OCI-LY7 (cell line): ENCODE results near the gene IL1A. TPM values are rescaled to one million over a fixed set of nuclear protein-coding genes. Genes with fewer than 3 reads are reported as not detected.

Experiments used
- BruUV-seq: library from RNA; stranded (reverse); fragments of 400-500 nt; replicated peaks from 2 replicates; lab custom pipeline; 2021; lab: Mats Ljungman, UMichigan
- CTCF ChIA-PET: fragments of 300-600 bp; sonication (Branson Sonifier 250); formaldehyde crosslinking; loops from one replicate; lab custom pipeline; 2022; ENCODE audit warnings: antibody characterized with exemption; ENCODE audit not compliant: unreplicated experiment; lab: Charles Lee
- POLR2A ChIA-PET: fragments of 300-600 bp; sonication (Branson Sonifier 250); formaldehyde crosslinking; loops from one replicate; lab custom pipeline; 2022; ENCODE audit warnings: antibody characterized with exemption; lab: Charles Lee
- DNase-seq: peaks from one replicate; pipeline ENCODE4 v3.0.0-alpha.2; 2015; ENCODE audit warnings: low spot score
- H2AFZ ChIP-seq: fragments of 200-600 bp; sonication (generic), shearing (Covaris generic); 2 replicates; pipeline ENCODE4 v1.6.1; 2014; ENCODE audit warnings: mild to moderate bottlenecking, antibody characterized with exemption, low read length, moderate library complexity
- H3K27ac ChIP-seq: fragments of 200-600 bp; sonication (generic); 2 replicates; pipeline ENCODE4 v1.5.1; 2014; ENCODE audit warnings: mixed run types, low read depth, mild to moderate bottlenecking, moderate library complexity, low read length, inconsistent platforms; ENCODE audit not compliant: poor library complexity, severe bottlenecking
- H3K36me3 ChIP-seq: fragments of 200-600 bp; sonication (generic); 2 replicates; pipeline ENCODE4 v1.6.1; 2014; ENCODE audit warnings: mild to moderate bottlenecking, antibody characterized with exemption, low read length, moderate library complexity, mixed read lengths; ENCODE audit not compliant: insufficient read depth
- H3K4me1 ChIP-seq: fragments of 200-600 bp; sonication (generic); 2 replicates; pipeline ENCODE4 v1.5.1; 2014; ENCODE audit warnings: mild to moderate bottlenecking, low read length; ENCODE audit not compliant: insufficient read depth, poor library complexity, severe bottlenecking
- H3K4me2 ChIP-seq: fragments of 200-600 bp; sonication (generic); 2 replicates; pipeline ENCODE4 v1.6.1; 2014; ENCODE audit warnings: mild to moderate bottlenecking, low read length
- H3K4me3 ChIP-seq: fragments of 200-600 bp; sonication (generic); 2 replicates; pipeline ENCODE4 v1.5.1; 2014; ENCODE audit warnings: mild to moderate bottlenecking, low read depth, low read length; ENCODE audit not compliant: poor library complexity, severe bottlenecking
- H3K79me2 ChIP-seq: fragments of 200-600 bp; sonication (generic); 2 replicates; pipeline ENCODE4 v1.6.1; 2016; ENCODE audit warnings: low read depth, mild to moderate bottlenecking, low read length, moderate library complexity, mixed read lengths; ENCODE audit not compliant: insufficient read depth
- H3K9me2 ChIP-seq: fragments of 200-600 bp; sonication (generic); 2 replicates; pipeline ENCODE4 v1.6.1; 2016; ENCODE audit warnings: mild to moderate bottlenecking, low read length, mixed read lengths; ENCODE audit not compliant: insufficient read depth
- H3K9me3 ChIP-seq: fragments of 200-600 bp; sonication (generic); 2 replicates; pipeline ENCODE4 v1.6.1; 2014; ENCODE audit warnings: mild to moderate bottlenecking, mixed run types, low read length, mixed read lengths
- H4K20me1 ChIP-seq: fragments of 200-600 bp; sonication (generic); 2 replicates; pipeline ENCODE4 v1.6.1; 2014; ENCODE audit warnings: mild to moderate bottlenecking, antibody characterized with exemption, low read length, moderate library complexity, mixed read lengths; ENCODE audit not compliant: insufficient read depth
- EZH2phosphoT487 ChIP-seq: fragments of 200-600 bp; sonication (generic); IDR thresholded peaks from 2 replicates; pipeline ENCODE4 v1.6.1; 2018; ENCODE audit warnings: low read depth, borderline replicate concordance, mild to moderate bottlenecking, mixed run types, antibody characterized with exemption, low read length, moderate library complexity, mixed read lengths
- intact Hi-C: fragments of 100-400 bp; cut with micrococcal nuclease; formaldehyde crosslinking; loops from one replicate; pipeline ENCODE4 v1.10.0; 2022; ENCODE audit not compliant: unreplicated experiment
- total RNA-seq, 2 experiments: library from RNA; depleted of rRNA in 1 of 2; stranded (reverse); fragments of >200 nt in 1 of 2; shearing (Covaris generic) in 1 of 2; gene quantifications; 2 replicates each; pipeline ENCODE4 v1.2.3, GENCODE V29; 2014 to 2022
- TF ChIP-seq, protein P1 (sequence below): fragments of 200-600 bp; sonication (generic); conservative IDR thresholded peaks from 2 replicates; pipeline ENCODE4 v1.5.1; 2014; ENCODE audit warnings: mild to moderate bottlenecking, antibody characterized with exemption, low read length, moderate library complexity, mixed read lengths

IL1A gene
- total RNA-seq, 2 experiments from 2014 or later: not detected

DNA sequence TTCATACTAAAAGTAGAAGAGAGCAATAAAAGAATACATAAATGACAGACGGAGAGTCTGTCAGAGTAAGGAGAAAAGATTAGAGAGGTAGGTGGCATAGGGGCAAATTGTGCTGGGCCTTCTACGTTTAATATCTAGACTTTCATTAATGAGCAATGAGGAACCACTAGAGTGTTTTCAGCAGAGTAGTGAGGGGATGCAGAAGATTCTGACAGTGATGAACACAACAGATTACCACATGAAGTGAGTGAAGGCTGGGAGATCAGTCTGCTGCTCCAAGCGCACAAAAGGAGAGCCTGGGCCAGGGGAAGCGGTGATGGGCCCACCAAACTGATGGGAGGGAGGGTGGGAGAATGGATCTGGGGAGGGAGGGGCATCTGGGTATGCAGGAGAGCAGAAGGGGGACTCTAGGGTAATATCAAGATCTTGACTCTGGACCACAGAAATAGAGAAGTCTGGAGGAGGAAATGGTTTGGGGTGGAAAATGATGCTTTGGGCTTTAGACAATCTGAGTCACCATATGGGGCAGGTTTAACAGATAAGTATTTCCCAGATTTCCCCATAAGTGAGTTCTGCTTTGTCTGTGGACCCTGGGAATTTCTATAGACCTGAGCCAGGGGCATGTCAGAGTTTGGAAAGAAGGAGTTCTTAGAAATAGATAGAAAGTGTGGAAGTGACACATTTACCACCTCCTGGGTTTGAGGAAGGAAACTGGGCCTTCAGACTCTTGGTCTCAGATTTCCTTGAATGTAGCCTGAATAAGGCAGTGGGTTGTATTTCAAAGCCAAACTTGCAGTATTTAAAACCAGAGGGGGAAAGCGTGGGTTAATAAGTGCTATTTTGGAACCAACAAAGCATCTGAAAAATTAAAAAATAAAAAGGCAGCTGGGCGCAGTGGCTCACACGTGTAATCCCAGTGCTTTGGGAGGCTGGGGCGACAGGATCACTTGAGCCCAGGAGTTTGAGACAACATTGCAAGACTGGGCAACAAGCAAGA is 15.0 kb upstream of the IL1A start:
- no peak overlapping the region for H3K27ac ChIP-seq
- no peak for TF ChIP-seq EZH2phosphoT487
- no peak for DNase-seq
- H2AFZ ChIP-seq: no peak overlapping the region
- H3K4me1 ChIP-seq: peaks cover 3% of the 10 kb centered on the region
- H3K9me3 ChIP-seq: no peaks in the 10 kb centered on the region
- H3K4me3 ChIP-seq: no peak overlapping the region
- intact Hi-C loops: no loop called here
- no peaks in the 10 kb centered on the region for H3K36me3 ChIP-seq
- BruUV-seq: no TSS peak
- H3K4me2 ChIP-seq: no peak overlapping the region
- H3K79me2 ChIP-seq: no peaks in the 10 kb centered on the region
- no peaks in the 10 kb centered on the region for H3K9me2 ChIP-seq
- ChIA-PET POLR2A (no interaction called here), CTCF (no interaction called here)
- H4K20me1 ChIP-seq: no peaks in the 10 kb centered on the region

DNA sequence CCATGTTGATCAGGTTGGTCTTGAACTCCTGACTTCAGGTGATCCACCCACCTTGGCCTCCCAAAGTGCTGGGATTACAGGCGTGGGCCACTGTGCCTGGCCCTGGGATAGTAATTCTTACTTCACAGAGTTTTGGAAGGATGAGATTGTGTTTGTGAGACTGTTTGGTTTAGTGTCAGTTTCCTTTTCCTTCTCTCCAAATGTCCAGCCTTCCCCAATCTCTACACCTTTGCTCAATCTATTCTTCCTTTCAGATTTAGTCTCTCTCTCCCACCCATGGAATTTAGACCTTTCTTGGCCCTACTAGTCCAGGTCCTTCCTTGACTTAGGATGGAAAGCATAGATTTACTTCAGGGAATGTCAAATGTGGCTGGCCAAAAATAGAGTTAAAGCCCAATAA is 12.2 kb upstream of the IL1A start:
- H3K4me1 ChIP-seq: peaks cover 14% of the 10 kb centered on the region
- POLR2A ChIA-PET: interaction anchor here (0.7 kb wide), 1 partner anchor 37 kb away, joined by 3 read pairs; no protein-coding TSS in a partner anchor
- H3K9me2 ChIP-seq: no peaks in the 10 kb centered on the region
- no peaks in the 10 kb centered on the region for H3K79me2 ChIP-seq
- no peaks in the 10 kb centered on the region for H3K36me3 ChIP-seq
- intact Hi-C loops: no loop called here
- H4K20me1 ChIP-seq: no peaks in the 10 kb centered on the region
- CTCF ChIA-PET: no interaction called here
- no peak overlapping the region for H3K4me2 ChIP-seq
- BruUV-seq: no TSS peak
- no peaks in the 10 kb centered on the region for H3K9me3 ChIP-seq
- no peak overlapping the region for H2AFZ ChIP-seq
- no peak for DNase-seq
- no peak overlapping the region for H3K27ac ChIP-seq
- TF ChIP-seq, protein P1, sequence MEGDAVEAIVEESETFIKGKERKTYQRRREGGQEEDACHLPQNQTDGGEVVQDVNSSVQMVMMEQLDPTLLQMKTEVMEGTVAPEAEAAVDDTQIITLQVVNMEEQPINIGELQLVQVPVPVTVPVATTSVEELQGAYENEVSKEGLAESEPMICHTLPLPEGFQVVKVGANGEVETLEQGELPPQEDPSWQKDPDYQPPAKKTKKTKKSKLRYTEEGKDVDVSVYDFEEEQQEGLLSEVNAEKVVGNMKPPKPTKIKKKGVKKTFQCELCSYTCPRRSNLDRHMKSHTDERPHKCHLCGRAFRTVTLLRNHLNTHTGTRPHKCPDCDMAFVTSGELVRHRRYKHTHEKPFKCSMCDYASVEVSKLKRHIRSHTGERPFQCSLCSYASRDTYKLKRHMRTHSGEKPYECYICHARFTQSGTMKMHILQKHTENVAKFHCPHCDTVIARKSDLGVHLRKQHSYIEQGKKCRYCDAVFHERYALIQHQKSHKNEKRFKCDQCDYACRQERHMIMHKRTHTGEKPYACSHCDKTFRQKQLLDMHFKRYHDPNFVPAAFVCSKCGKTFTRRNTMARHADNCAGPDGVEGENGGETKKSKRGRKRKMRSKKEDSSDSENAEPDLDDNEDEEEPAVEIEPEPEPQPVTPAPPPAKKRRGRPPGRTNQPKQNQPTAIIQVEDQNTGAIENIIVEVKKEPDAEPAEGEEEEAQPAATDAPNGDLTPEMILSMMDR: no peak
- no peak for TF ChIP-seq EZH2phosphoT487
- H3K4me3 ChIP-seq: no peak overlapping the region

DNA sequence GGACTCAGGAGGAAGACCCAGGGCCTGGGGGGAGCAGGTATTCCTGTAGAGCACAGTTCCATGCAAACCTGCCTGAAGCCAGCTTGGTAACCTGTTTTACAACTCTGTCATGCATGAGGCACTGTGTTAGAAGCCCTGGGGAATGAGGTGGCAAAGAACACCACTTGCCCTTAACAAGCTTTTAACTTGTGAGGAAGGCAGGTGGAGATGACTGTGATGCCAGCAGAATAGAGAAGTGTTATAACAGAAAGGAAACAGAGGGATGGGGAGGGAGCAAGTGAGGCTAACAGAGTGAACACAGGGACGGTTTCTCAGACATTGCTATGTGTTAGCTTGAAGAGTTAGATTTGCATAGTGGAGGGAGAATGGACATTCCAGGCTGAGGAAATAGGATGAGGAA is 11.5 kb upstream of the IL1A start:
- peak; percentile 8 for DNase-seq
- Histone ChIP-seq H3K9me3 (no peaks in the 10 kb centered on the region), H3K9me2 (no peaks in the 10 kb centered on the region), H4K20me1 (no peaks in the 10 kb centered on the region), H3K79me2 (no peaks in the 10 kb centered on the region), H3K4me2 (no peak overlapping the region), H3K27ac (no peak overlapping the region), H3K4me3 (no peak overlapping the region), H3K4me1 (peaks cover 14% of the 10 kb centered on the region), H3K36me3 (no peaks in the 10 kb centered on the region), H2AFZ (no peak overlapping the region)
- BruUV-seq: no TSS peak
- POLR2A ChIA-PET: interaction anchor here (0.6 kb wide), 2 partner anchors 123 to 222 kb away, joined by 3 read pairs; no protein-coding TSS in a partner anchor
- intact Hi-C loops: no loop called here
- TF ChIP-seq, protein P1: no peak
- no peak for TF ChIP-seq EZH2phosphoT487
- CTCF ChIA-PET: no interaction called here
